Stomach smooth muscle (tissue), 2 donors: Measurements from ENCODE around the gene CTNNA2.

Experiments
- H3K27ac ChIP-seq: one replicate; pipeline ENCODE4 v1.7.0; 2013; ENCODE audit warnings: mild to moderate bottlenecking, low read length, inconsistent platforms
- H3K27me3 ChIP-seq, 2 donors: one replicate each; pipeline ENCODE4 v1.7.0; 2013; ENCODE audit warnings: low read length in 2 of 2; ENCODE audit not compliant: insufficient read depth in 2 of 2, control insufficient read depth in 1 of 2
- H3K36me3 ChIP-seq, 2 donors: one replicate each; pipeline ENCODE4 v1.7.0; 2013; ENCODE audit warnings: low read length in 2 of 2; ENCODE audit not compliant: control insufficient read depth in 2 of 2, insufficient read depth in 2 of 2
- H3K4me1 ChIP-seq: one replicate; pipeline ENCODE4 v1.7.0; 2013; ENCODE audit warnings: low read length; ENCODE audit not compliant: control insufficient read depth, insufficient read depth
- H3K4me3 ChIP-seq, 2 donors: one replicate each; pipeline ENCODE4 v1.7.0; 2013; ENCODE audit warnings: low read length in 2 of 2
- H3K9ac ChIP-seq, 2 donors: one replicate each; pipeline ENCODE4 v1.7.0; 2013; ENCODE audit warnings: low read length in 2 of 2, mild to moderate bottlenecking in 1 of 2
- H3K9me3 ChIP-seq, 2 donors: one replicate each; pipeline ENCODE4 v1.7.0; 2013; ENCODE audit warnings: low read length in 2 of 2; ENCODE audit not compliant: control insufficient read depth in 2 of 2
- donor health status: healthy.
- donor health status: Pancreatic carcinoma.

CTNNA2 gene

GRCh38 chr2:80291656-80292055, 778.8 kb downstream of the CTNNA2 start:
- Histone ChIP-seq H3K4me3 (no peak overlapping the region), H3K4me1 (peaks cover 12% of the 10 kb centered on the region)

GRCh38 chr2:80292474-80292873, 779.6 kb downstream of the CTNNA2 start:
- Histone ChIP-seq H3K36me3 (no peaks in the 10 kb centered on the region), H3K4me1 (peaks cover 12% of the 10 kb centered on the region), H3K4me3 (no peak overlapping the region), H3K9me3 (no peaks in the 10 kb centered on the region), H3K27ac (no peak overlapping the region), H3K27me3 (peaks cover 0 to 2% of the 10 kb centered on the region in 2 donors), H3K9ac (no peak overlapping the region)

More at GRCh38 chr2:80291656-80292055, 778.8 kb downstream of the CTNNA2 start:
- no peak overlapping the region for H3K9ac ChIP-seq
- H3K27ac ChIP-seq, result no peak overlapping the region
- no peaks in the 10 kb centered on the region for H3K9me3 ChIP-seq
- no peaks in the 10 kb centered on the region for H3K27me3 ChIP-seq
- no peaks in the 10 kb centered on the region for H3K36me3 ChIP-seq

- Histone ChIP-seq H3K9me3 (no peaks in the 10 kb centered on the region), H3K4me1 (peaks cover 12% of the 10 kb centered on the region), H3K9ac (no peak overlapping the region), H3K27ac (no peak overlapping the region), H3K36me3 (no peaks in the 10 kb centered on the region), H3K4me3 (no peak overlapping the region), H3K27me3 (peaks cover 0 to 2% of the 10 kb centered on the region in 2 donors)
Measured at GRCh38 chr2:80293039-80293438, 780.2 kb downstream of the CTNNA2 start.

DNA sequence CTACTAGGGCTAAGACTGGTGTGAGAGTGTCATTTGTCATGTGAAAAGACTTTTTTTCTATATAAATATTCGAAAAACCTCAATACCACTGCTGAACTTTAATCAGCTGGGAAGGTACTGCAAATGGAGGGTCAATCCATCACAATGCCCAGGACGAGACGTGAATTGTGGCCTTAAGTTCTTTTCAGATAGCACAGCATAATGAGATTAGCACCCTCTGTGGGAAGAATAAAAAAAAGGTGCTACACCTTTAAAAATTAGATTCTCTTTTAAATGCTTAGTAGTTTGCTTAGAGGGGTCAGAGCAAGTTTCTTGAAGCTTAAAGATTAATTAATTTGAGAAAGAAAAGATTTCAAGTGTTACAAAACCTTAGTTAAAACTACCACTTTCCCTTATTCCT, 786.1 kb downstream of the CTNNA2 start:
- no peaks in the 10 kb centered on the region for H3K9me3 ChIP-seq
- H3K4me1 ChIP-seq, result peaks cover 11% of the 10 kb centered on the region
- H3K27ac ChIP-seq, result no peak overlapping the region
- H3K36me3 ChIP-seq, result no peaks in the 10 kb centered on the region
- H3K4me3 ChIP-seq, result no peak overlapping the region
- peaks cover 8 to 15% of the 10 kb centered on the region in 2 donors for H3K27me3 ChIP-seq
- H3K9ac ChIP-seq, result no peak overlapping the region

- Histone ChIP-seq H3K27ac (no peak overlapping the region), H3K4me3 (no peak overlapping the region), H3K36me3 (no peaks in the 10 kb centered on the region), H3K27me3 (peaks cover 12 to 18% of the 10 kb centered on the region in 2 donors), H3K4me1 (peaks cover 13% of the 10 kb centered on the region), H3K9me3 (no peaks in the 10 kb centered on the region), H3K9ac (no peak overlapping the region)
Measured at GRCh38 chr2:80299661-80300060, 786.8 kb downstream of the CTNNA2 start.

DNA sequence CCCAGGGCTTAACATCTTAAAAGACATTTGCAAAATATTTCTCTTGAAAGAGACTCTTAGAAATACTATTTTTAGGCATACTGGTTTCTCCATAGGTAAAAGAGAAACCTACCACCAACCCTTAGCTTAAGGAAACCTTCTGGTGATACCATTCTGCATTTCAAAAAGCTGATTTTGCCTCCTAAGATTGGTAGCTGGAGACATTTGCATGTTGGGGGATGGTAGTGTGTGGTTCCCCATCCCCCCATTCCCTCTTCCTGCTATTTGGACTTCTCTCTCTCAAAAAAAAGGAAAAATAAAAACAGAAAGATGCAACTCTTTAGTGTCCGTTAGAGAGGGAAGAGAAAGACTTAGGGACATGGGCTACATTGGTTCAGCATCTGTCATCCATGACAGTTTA, 787.5 kb downstream of the CTNNA2 start:
- H3K36me3 ChIP-seq, result no peaks in the 10 kb centered on the region
- H3K4me1 ChIP-seq, result peaks cover 17% of the 10 kb centered on the region
- H3K9me3 ChIP-seq, result no peaks in the 10 kb centered on the region
- H3K27me3 ChIP-seq, result peaks cover 12 to 22% of the 10 kb centered on the region in 2 donors
- H3K4me3 ChIP-seq, result no peak overlapping the region
- H3K9ac ChIP-seq, result no peak overlapping the region
- no peak overlapping the region for H3K27ac ChIP-seq

DNA sequence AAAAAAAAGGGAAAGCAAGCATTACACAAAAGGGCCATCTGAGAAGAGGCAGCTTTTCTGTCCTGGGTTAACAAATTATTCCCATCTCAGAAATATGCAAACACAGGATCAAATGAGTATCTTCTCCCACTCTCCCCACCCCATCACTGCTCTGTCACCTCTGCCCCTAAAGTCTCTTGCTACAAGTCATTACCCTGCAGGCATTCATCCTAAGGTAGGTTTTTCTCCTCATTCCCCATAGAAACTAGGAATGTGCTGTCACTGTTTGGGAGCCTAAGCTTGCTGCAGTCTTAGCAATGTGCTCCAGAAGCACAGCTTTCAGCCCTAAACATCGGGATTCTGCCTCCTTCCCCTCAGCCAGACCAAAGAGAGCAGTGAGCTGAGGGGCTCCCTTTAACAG, 788.1 kb downstream of the CTNNA2 start:
- Histone ChIP-seq H3K4me3 (peak overlapping the region in 1 of 2 donors; percentile 10), H3K36me3 (no peaks in the 10 kb centered on the region), H3K9ac (no peak overlapping the region), H3K27ac (no peak overlapping the region), H3K9me3 (no peaks in the 10 kb centered on the region), H3K4me1 (peaks cover 17% of the 10 kb centered on the region), H3K27me3 (peaks cover 12 to 27% of the 10 kb centered on the region in 2 donors)

DNA sequence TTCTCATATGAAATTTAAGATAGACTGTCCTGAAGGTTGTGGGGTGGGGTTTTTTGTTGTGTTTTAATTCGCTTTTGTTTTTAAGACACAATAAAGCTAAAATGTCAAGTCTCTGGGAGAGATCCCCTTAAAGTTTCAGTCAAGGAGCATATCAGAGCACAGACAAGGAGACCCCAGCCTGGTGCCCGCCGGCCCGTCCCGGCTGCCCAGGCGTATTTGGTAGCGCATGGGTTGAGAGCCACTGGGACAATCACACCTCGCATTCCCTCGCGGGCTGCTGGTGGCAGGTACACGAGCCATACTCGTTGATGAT, 789.1 kb downstream of the CTNNA2 start:
- Histone ChIP-seq H3K4me1 (peaks cover 17% of the 10 kb centered on the region), H3K9ac (no peak overlapping the region), H3K36me3 (no peaks in the 10 kb centered on the region), H3K4me3 (peak overlapping the region; percentile 73), H3K27me3 (peaks cover 12 to 29% of the 10 kb centered on the region in 2 donors), H3K27ac (no peak overlapping the region), H3K9me3 (no peaks in the 10 kb centered on the region)

DNA sequence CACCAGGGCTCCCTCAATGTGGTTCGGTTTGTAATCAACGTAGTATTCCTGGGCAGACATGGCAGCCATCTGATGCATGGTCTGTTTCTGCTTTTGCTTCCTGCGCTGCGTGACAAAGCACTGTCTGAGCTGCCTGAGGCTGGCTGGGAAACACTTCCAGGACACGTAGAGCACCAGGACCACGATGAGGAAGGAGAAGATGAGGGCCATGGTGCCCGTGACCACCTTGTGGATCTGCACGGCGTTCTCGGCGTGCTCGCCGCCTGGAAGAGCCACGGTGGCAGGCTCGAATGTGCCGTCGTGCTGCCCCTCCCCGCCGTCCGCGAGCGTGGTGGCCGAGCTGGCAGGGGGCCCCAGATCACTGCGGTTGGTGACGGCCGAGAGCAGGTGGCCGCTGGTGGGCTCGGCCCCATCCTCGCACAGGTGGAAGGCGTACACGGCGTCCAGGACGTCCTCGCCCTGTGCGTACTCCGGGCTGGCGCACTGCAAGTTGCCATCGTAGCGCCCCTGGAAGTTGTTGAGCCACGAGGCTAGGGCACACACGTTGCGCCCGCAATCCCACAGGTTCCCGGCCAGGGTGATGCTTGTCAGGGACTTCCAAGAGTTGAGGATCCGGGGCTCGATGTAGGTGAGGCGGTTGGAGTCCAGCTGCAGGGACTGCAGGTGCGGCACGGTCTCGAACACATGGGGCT, 789.6 kb downstream of the CTNNA2 start:
- H3K9me3 ChIP-seq, result no peaks in the 10 kb centered on the region
- H3K4me1 ChIP-seq, result peaks cover 17% of the 10 kb centered on the region
- H3K36me3 ChIP-seq, result no peaks in the 10 kb centered on the region
- H3K27me3 ChIP-seq, result peaks cover 12 to 27% of the 10 kb centered on the region in 2 donors
- no peak overlapping the region for H3K27ac ChIP-seq
- H3K9ac ChIP-seq, result no peak overlapping the region
- H3K4me3 ChIP-seq, result peak overlapping the region; percentile 73

DNA sequence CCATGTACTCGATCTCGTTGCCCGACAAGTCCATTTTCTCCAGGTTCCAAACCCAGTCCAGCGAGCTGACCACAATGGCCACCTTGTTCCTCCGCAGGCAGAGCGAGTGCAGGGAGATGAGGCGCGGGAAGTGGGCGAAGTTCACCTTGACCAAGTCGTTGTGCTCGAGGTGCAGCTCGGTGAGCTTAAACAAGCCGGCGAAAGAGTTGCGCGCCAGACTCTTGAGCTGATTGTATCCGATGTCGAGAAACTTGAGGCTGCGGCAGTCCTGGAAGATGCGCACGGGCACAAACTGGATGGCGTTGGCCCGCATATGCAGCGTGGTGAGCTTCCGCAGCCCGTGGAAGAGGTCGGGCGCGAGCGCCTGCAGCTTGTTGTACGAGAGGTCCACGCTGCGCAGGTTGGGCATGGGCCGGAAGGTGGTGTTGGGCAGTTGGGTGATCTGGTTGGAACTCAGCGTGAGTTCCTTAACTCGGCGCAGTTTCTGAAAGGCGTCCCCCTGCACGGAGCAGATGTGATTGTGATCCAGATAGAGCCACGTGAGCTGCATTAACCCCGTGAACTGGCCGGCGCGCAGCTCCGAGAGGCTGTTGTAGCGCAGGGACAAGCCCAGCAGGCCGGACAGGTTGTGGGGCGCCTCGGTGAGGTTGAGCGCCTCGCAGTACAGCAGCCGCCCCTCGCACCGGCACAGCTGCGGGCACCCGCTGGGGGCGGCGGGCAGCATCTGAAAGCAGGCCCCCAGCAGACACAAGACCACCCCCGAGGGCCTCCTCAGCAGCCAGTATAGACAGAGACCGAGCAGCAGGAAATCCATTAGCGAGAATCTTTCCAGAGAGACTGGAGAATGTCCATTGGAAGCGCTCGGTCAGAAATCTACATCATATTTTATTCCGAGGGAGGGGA, 790.4 kb downstream of the CTNNA2 start:
- H3K4me3 ChIP-seq, result peak overlapping the region; percentile 73
- H3K36me3 ChIP-seq, result no peaks in the 10 kb centered on the region
- no peaks in the 10 kb centered on the region for H3K9me3 ChIP-seq
- no peak overlapping the region for H3K9ac ChIP-seq
- H3K27me3 ChIP-seq, result peaks cover 12 to 27% of the 10 kb centered on the region in 2 donors
- no peak overlapping the region for H3K27ac ChIP-seq
- H3K4me1 ChIP-seq, result peaks cover 17% of the 10 kb centered on the region
